GM12874 (cell line): ENCODE results near the gene PFKFB2.

Experiments
- TF ChIP-seq, protein P1 (sequence below): IDR thresholded peaks from 2 replicates; pipeline ENCODE4 v1.5.1; 2011; ENCODE audit warnings: low read depth, mild to moderate bottlenecking, control low read depth, low read length, moderate library complexity; ENCODE audit not compliant: insufficient read depth

PFKFB2 gene

DNA sequence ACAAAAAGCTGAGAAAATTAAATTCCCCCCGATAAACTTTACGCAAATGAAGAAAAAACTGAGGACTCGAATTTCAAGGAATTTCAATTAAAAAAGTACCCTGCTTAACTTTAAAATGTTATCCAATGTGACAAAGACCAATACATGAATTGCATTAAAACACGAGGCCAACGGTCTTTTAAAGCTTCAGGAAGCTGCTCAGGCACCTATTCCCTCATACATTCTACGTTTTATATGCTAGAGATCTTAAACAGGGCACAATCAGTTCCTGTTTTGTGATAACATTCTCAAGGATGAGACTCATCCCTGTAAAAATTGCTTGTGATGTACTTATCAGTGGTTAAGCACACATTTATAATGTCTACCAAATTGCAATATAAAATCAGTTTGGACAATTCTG, 5.0 kb upstream of the PFKFB2 start:
- TF ChIP-seq, protein P1, sequence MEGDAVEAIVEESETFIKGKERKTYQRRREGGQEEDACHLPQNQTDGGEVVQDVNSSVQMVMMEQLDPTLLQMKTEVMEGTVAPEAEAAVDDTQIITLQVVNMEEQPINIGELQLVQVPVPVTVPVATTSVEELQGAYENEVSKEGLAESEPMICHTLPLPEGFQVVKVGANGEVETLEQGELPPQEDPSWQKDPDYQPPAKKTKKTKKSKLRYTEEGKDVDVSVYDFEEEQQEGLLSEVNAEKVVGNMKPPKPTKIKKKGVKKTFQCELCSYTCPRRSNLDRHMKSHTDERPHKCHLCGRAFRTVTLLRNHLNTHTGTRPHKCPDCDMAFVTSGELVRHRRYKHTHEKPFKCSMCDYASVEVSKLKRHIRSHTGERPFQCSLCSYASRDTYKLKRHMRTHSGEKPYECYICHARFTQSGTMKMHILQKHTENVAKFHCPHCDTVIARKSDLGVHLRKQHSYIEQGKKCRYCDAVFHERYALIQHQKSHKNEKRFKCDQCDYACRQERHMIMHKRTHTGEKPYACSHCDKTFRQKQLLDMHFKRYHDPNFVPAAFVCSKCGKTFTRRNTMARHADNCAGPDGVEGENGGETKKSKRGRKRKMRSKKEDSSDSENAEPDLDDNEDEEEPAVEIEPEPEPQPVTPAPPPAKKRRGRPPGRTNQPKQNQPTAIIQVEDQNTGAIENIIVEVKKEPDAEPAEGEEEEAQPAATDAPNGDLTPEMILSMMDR = no peak

DNA sequence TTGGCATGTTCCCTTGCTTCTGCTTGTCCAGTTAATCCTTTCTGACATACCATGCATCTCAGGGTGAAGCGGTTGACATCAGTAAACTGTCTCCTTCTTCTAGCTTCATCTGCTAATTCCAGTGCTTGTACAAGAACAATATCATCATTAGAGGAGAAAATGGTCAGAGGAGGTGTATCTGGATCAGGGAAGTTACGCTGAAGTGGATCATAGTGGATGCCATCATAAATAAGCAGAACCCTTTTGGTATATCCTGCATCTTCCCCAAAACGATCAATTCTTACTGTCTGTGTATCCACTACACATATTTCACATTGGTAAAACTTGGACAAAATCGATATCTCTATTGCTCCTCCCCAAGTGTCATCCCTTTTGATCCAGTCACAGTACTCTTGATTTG, 4.0 kb upstream of the PFKFB2 start:
- TF ChIP-seq, protein P1 = no peak

DNA sequence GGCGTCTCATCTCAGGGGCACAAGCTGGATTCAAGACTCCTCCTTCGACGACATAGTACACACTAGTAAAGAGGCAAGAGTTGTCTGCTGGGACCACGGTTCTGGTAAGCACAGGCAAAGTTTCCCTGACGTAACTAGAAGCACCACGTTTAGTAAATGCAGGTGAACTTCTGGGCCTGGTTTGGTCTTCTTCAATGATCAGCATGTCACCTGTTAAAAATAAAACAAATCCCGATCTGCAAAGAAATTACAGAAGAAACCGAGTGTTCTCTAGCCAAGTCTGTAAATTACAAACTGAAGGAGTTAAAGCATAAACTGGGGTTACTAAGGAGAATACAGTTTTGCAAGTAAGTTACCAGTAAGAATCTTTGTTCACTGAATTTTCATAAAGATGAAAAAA, 3.6 kb upstream of the PFKFB2 start:
- TF ChIP-seq, protein P1 = no peak

DNA sequence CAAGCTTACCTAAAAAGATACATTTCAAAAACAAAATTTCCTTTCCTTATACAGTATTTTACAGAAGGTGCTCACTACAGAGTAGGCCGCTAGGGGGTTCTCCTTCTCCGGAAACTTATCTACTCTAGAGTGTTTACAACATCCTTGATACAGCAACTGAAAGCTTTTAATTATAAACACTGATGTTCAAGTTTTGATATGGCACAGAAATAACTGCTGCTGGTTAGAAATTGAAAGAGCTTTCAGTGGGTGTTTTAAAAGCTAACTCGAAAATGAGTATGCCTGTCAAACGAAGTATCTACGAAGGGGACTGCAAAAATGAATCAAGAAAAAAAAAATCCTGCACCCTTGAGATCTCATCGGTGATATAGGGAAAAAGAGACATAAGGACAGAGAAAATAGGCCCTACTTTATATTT, 3.1 kb upstream of the PFKFB2 start:
- TF ChIP-seq, protein P1 = peak; percentile 69

DNA sequence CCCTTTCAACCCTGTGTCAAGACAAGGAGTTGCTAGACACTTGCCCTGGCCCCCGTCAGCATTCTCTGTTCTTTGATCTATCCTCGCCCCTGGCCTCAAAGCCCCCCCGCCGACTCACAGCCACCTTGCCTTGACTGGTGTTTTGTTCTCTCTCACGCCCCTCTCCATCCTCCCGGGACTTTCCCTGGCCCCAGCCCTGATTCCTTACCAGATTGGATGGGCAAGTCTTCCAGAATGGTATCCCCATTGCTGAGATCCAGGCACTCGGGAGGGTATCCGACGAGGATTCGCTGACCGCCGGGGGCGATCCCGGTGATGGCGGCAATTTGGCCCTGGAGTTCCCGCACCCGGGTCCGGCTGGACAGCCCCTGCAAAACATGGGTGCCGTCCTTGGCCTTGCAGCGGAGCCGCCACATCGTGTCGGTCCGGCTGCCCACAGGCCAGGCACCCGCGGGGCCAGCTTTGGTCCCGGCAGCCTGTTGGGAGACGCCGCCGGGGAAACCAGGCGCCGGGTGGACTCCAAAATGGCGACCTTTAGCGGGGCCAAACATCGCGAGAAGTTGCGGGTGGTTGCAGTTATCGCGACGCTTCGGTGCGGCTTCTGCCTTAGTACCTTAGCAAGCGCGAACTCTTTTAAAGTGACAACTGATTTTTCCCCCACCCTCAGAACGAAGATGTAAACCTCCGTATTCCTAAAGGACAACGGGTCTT, 2.4 kb upstream of the PFKFB2 start:
- TF ChIP-seq, protein P1 = no peak

DNA sequence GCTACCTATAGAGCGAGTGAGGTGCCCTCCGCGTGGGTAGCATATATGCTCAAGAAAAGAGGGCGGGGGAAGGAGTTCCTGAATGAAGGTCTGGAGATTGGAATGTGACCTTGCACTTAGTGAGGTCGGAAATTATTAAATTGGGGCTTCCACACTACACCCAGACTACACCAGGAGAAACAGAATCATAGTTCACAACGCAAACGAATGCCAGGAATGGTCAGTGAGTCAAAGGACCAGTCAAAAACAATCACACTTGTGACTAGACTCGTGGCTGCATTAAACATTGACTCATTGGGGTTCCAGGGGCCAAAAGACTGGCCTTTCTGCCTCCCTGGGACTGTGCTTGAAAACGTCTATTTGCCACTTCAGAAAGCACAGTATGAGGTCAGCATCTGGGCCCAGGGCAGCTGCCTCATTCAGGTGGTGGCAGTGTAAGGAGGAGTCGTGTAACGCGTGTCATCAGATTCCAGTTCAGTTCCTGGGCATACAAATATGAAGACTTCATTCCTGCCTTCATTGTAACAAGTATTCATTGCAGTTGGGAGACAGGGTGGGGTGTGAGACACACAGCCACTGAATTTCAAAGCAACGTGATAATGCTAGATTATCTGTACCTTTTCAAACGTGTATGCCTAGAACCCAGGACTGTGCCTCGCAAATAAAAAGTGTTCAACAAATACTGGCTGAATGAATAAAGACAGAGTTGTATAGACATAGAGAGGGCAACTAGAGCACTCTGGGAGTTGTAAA, 1.7 kb upstream of the PFKFB2 start, which contains the start of gene YOD1:
Gene YOD1 (minus strand): TSS at position 18 of the 753 bp plus-strand sequence. CDS start 178 bp downstream, outside the sequence.
- TF ChIP-seq, protein P1 = no peak

DNA sequence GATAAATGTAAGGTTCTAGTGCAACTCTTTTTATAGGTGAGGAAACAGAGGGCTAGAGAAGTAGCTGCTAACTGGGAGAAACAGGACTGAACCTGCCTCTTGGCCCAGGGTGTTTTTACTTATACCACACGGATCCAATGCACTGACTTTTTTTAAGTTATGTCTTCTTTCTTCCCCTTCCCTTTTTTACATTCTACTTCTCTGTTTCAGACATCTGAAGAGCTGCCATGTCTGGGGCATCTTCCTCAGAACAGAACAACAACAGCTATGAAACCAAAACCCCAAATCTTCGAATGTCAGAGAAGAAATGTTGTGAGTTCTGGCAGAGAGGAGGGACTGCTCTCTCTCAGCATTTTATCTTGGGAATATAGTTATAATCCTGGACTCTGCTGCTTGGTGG, 1.4 kb downstream of the PFKFB2 start:
- TF ChIP-seq, protein P1 = no peak
